ENCODE results near the gene MAVS. TPM values are rescaled to one million over a fixed set of nuclear protein-coding genes. Genes with fewer than 3 reads are reported as not detected.

Gene MAVS
- total RNA-seq, 1 donor from 2014 or later: 44.9 TPM

DNA sequence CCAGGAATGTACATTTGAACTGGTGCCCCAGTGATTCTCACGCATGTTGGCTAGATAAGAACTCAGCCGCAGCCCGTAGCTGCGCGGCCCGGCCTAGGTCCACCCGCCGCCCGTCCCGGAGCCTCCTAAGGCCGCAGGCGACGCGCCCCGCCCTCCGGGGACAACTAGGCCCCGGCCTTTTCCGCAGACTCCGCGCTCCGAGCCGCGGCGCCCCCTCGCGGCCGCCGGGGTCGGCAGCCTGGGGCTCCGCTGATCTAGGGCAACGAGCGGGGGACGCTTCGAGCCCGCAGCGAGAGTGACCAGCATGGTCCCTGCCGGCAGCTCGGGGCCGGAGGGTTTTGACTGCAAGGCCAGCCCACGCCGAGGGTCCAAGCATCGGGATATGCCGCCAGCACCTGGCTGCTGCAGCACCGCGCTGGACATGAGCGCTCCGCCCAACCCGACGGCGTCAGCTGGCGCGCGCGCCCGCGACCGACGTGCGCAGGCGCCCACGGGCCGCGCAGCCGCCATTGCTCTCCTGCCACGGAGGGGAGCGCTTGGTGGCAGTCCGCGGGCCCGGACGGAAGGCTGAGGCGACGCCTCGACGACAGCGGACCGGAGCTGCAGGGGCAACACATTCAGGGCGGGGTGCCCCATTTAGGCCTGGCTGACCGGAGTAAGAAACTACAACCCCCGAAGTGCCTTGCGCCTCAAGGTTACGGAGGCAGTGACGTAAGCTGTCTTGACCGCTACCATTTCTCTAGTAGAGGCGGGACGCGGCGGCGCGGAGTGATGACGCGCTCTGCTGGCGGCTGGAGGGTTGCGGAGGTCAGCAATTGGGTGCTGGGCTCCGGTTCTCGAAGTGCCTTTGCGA lies 26.4 kb upstream of the MAVS start, which contains the start of gene AP5S1:
TSS of gene AP5S1 (plus strand) at position 500 of the 853 bp plus-strand sequence. CDS start 1,571 bp downstream, outside the sequence.
- Histone ChIP-seq H3K27me3 (ENCODE audit: low read depth) (no peaks in the 10 kb centered on the region), H3K4me1 (peaks cover 52% of the 10 kb centered on the region), H3K9me3 (replicated peaks) (no peaks in the 10 kb centered on the region), H3K36me3 (peaks cover 32% of the 10 kb centered on the region), H3K27ac (replicated peaks) (peak within 1 kb of the TSS; percentile 99), H3K4me3 (peak within 1 kb of the TSS; percentile 73)
- TF ChIP-seq, protein P1, sequence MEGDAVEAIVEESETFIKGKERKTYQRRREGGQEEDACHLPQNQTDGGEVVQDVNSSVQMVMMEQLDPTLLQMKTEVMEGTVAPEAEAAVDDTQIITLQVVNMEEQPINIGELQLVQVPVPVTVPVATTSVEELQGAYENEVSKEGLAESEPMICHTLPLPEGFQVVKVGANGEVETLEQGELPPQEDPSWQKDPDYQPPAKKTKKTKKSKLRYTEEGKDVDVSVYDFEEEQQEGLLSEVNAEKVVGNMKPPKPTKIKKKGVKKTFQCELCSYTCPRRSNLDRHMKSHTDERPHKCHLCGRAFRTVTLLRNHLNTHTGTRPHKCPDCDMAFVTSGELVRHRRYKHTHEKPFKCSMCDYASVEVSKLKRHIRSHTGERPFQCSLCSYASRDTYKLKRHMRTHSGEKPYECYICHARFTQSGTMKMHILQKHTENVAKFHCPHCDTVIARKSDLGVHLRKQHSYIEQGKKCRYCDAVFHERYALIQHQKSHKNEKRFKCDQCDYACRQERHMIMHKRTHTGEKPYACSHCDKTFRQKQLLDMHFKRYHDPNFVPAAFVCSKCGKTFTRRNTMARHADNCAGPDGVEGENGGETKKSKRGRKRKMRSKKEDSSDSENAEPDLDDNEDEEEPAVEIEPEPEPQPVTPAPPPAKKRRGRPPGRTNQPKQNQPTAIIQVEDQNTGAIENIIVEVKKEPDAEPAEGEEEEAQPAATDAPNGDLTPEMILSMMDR (IDR thresholded peaks at IDR 0.05; ENCODE audit: borderline replicate concordance): peak; percentile 100
- DNase-seq: peak; percentile 98
- intact Hi-C loops (cut with micrococcal nuclease): no loop called here

DNA sequence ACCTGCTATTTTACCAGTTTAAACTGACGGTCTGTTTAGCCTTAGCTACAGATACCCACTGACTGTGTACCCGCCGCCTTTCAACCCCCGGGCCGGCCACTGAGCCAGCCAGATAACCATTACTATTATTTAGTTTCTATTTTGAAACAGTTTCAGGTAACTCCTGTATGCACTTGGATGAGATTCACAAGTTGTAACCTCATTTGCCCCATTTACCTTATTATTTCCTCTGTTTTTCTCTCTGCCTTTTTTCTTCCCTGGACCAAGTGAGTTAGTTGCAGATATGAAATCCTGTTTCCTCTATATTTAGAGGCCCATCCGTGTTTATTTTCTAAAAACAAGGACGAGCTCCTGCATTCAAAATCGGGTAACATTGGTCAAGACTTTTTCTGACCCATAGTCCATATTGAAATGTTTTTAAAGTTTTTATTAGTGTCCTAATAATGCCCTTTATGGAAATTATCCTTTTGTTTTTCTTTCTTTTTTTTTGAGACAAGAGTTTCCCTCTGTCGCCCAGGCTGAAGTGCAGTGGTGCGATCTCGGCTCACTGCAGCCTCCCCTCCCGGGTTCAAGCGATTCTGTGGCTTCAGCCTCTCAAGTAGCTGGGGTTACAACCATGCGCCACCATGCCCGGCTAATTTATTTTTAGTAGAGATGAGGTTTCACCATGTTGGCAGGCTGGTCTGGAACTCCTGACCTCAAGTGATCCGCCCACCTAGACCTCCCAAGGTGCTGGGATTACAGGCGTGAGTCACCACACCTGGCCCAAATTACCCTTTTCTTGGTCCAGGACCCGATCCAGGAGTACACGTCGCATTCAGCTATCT lies 25.5 kb upstream of the MAVS start:
- peaks cover 58% of the 10 kb centered on the region for H3K4me1 ChIP-seq
- TF ChIP-seq, protein P1 (IDR thresholded peaks at IDR 0.05; ENCODE audit: borderline replicate concordance): no peak
- no peaks in the 10 kb centered on the region for H3K27me3 ChIP-seq (ENCODE audit: low read depth)
- peak overlapping the region; percentile 73 for H3K4me3 ChIP-seq
- intact Hi-C loops (cut with micrococcal nuclease): no loop called here
- H3K9me3 ChIP-seq (replicated peaks): no peaks in the 10 kb centered on the region
- peaks cover 36% of the 10 kb centered on the region for H3K36me3 ChIP-seq
- DNase-seq: no peak
- H3K27ac ChIP-seq (replicated peaks): peak overlapping the region; percentile 99

DNA sequence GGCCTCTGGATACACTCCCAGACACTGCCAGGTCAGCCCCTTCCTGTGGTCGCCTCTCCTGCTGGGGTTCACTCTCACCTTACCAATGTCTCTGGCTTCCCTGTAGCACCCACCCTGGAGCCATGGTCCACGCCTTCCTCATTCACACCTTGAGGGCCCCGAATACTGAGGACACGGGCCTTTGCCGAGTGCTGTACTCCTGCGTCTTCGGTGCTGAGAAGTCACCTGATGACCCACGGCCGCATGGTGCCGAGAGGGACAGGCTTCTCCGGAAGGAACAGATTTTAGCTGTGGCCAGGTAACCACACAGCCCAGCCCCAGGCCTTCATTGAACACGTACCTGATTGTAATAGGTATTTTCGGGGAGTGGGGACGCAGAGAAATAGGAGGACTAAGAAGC lies 24.6 kb upstream of the MAVS start:
- Histone ChIP-seq H3K36me3 (peaks cover 40% of the 10 kb centered on the region), H3K27me3 (ENCODE audit: low read depth) (no peaks in the 10 kb centered on the region), H3K9me3 (replicated peaks) (no peaks in the 10 kb centered on the region), H3K4me1 (peaks cover 65% of the 10 kb centered on the region), H3K27ac (replicated peaks) (peak overlapping the region; percentile 99), H3K4me3 (no peak overlapping the region)
- intact Hi-C loops (cut with micrococcal nuclease): no loop called here
- TF ChIP-seq, protein P1 (IDR thresholded peaks at IDR 0.05; ENCODE audit: borderline replicate concordance): no peak
- no peak for DNase-seq

DNA sequence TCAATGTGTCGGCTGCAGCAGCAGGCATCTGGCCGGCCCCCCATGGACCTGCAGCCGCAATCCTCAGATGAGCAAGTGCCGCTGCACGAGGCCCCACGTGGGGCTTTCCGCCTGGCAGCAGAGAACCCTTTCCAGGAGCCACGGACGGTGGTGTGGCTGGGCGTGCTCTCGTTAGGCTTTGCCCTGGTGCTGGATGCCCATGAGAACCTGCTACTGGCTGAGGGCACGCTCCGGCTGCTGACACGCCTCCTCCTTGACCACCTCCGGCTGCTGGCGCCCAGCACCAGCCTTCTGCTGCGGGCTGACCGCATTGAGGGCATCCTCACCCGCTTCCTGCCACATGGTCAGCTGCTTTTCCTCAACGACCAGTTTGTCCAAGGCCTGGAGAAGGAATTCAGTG lies 22.8 kb upstream of the MAVS start:
- peaks cover 40% of the 10 kb centered on the region for H3K36me3 ChIP-seq

DNA sequence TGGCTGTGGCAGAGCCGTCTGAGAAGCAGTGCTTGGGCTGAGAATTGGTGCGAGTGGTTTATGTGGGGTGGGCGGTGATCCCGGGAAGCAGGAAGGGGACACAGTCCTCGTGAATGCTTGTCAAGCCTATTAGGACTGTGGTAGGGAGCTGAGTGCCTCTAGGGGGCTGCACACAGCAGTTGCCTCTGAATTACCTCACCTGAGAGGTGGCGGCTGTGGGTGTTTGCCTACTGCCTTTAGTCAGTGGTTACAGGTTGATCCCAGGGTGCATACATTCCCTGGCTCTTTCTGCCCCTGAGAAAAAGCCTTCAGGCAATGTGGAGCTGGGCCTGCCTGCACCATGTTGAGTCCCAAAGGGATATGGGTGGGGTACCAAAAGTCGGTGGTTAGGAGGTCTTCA lies 21.1 kb upstream of the MAVS start:
- intact Hi-C loops (cut with micrococcal nuclease): no loop called here
- H3K27me3 ChIP-seq (ENCODE audit: low read depth): no peaks in the 10 kb centered on the region
- TF ChIP-seq, protein P1 (IDR thresholded peaks at IDR 0.05; ENCODE audit: borderline replicate concordance): no peak
- peak overlapping the region; percentile 42 for H3K27ac ChIP-seq (replicated peaks)
- peaks cover 36% of the 10 kb centered on the region for H3K4me1 ChIP-seq
- DNase-seq: no peak
- no peak overlapping the region for H3K4me3 ChIP-seq
- no peaks in the 10 kb centered on the region for H3K9me3 ChIP-seq (replicated peaks)
- H3K36me3 ChIP-seq: peaks cover 40% of the 10 kb centered on the region

More for the DNA sequence above, 22.8 kb upstream of the MAVS start:
- H3K27ac ChIP-seq (replicated peaks): no peak overlapping the region
- DNase-seq: no peak
- intact Hi-C loops (cut with micrococcal nuclease): no loop called here
- H3K27me3 ChIP-seq (ENCODE audit: low read depth): no peaks in the 10 kb centered on the region
- peaks cover 52% of the 10 kb centered on the region for H3K4me1 ChIP-seq
- TF ChIP-seq, protein P1 (IDR thresholded peaks at IDR 0.05; ENCODE audit: borderline replicate concordance): no peak
- no peaks in the 10 kb centered on the region for H3K9me3 ChIP-seq (replicated peaks)
- H3K4me3 ChIP-seq: no peak overlapping the region

Data from left ventricle myocardium inferior (tissue), 1 donor.